ENCODE results near the gene CASK.

Gene CASK

GRCh38 chrX:41522671-41523070 lies 400.7 kb downstream of the CASK start:
- TF ChIP-seq SNAI2 (CRISPR knock-in tag; IDR thresholded peaks at IDR 0.05) (no peak), TSHZ2 (CRISPR knock-in tag; IDR thresholded peaks at IDR 0.05) (no peak), PATZ1 (CRISPR knock-in tag; IDR thresholded peaks at IDR 0.05; ENCODE audit: borderline replicate concordance) (no peak), TCF4 (CRISPR knock-in tag; IDR thresholded peaks at IDR 0.05; ENCODE audit: borderline replicate concordance) (no peak), POU6F1 (CRISPR knock-in tag; IDR thresholded peaks at IDR 0.05; ENCODE audit: borderline replicate concordance, low read depth) (no peak), CSDC2 (CRISPR knock-in tag; IDR thresholded peaks at IDR 0.05) (no peak), GLIS3 (CRISPR knock-in tag; IDR thresholded peaks at IDR 0.05) (no peak), TOX (CRISPR knock-in tag; IDR thresholded peaks at IDR 0.05; ENCODE audit: borderline replicate concordance) (no peak), ARNTL (CRISPR knock-in tag; IDR thresholded peaks at IDR 0.05; ENCODE audit: borderline replicate concordance, low read depth) (no peak), CREB5 (CRISPR knock-in tag; IDR thresholded peaks at IDR 0.05; ENCODE audit: low read depth) (no peak), ZC3H10 (CRISPR knock-in tag; IDR thresholded peaks at IDR 0.05) (no peak)
- ATAC-seq: no peak

- ATAC-seq: no peak
Measured at GRCh38 chrX:41522081-41522480, 401.3 kb downstream of the CASK start.

More at GRCh38 chrX:41522081-41522480, 401.3 kb downstream of the CASK start:
- TF ChIP-seq TOX (CRISPR knock-in tag; IDR thresholded peaks at IDR 0.05; ENCODE audit: borderline replicate concordance): no peak
- TF ChIP-seq TSHZ2 (CRISPR knock-in tag; IDR thresholded peaks at IDR 0.05): no peak
- no peak for TF ChIP-seq ARNTL (CRISPR knock-in tag; IDR thresholded peaks at IDR 0.05; ENCODE audit: borderline replicate concordance, low read depth)
- no peak for TF ChIP-seq TCF4 (CRISPR knock-in tag; IDR thresholded peaks at IDR 0.05; ENCODE audit: borderline replicate concordance)
- no peak for TF ChIP-seq CREB5 (CRISPR knock-in tag; IDR thresholded peaks at IDR 0.05; ENCODE audit: low read depth)
- no peak for TF ChIP-seq RARB (CRISPR knock-in tag; IDR thresholded peaks at IDR 0.05)
- no peak for TF ChIP-seq ZC3H10 (CRISPR knock-in tag; IDR thresholded peaks at IDR 0.05)
- no peak for TF ChIP-seq ESRRG (CRISPR knock-in tag; IDR thresholded peaks at IDR 0.05)
- no peak for TF ChIP-seq ZFP3 (CRISPR knock-in tag; IDR thresholded peaks at IDR 0.05)

Data from SK-N-SH treated with all-trans-retinoic acid at 6 μM for 48 hours (cell line).